ENCODE results near the gene SPAG16. TPM values are rescaled to one million over a fixed set of nuclear protein-coding genes. Genes with fewer than 3 reads are reported as not detected.

Gene SPAG16
- total RNA-seq, 6 experiments from 2014 or later, result 15.4 to 20.0 (median 17.5) TPM

DNA sequence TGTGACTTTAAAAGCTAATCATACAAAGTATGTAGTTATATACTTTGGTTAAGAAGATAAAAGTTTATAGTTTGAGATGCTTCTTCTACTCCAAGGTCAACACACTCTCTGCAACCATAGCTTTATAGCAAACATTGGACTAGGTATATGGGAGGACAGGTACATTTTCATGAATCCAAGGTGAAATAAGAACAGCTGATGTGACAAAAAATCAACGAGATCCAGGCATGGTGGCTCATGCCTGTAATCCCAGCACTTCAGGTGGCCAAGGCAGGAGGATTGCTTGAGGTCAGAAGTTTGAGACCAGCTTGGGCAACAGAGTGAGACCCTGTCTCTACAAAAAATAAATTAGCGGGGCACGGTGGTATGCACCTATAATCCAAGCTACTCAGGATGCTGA is 963.3 kb downstream of the SPAG16 start:
- Mint-ChIP-seq H3K27me3 (ENCODE audit: insufficient read depth) (no peaks in the 10 kb centered on the region; the same call in 1 of the 2 replicates), H3K27ac (no peak overlapping the region), H3K4me3 (no peak overlapping the region), H3K9me3 (no peaks in the 10 kb centered on the region), H3K4me1 (ENCODE audit: low read depth) (peaks cover 19% of the 10 kb centered on the region), H3K36me3 (ENCODE audit: low read depth) (no peaks in the 10 kb centered on the region)
- DNase-seq, result no peak
- TF ChIP-seq, protein P1, sequence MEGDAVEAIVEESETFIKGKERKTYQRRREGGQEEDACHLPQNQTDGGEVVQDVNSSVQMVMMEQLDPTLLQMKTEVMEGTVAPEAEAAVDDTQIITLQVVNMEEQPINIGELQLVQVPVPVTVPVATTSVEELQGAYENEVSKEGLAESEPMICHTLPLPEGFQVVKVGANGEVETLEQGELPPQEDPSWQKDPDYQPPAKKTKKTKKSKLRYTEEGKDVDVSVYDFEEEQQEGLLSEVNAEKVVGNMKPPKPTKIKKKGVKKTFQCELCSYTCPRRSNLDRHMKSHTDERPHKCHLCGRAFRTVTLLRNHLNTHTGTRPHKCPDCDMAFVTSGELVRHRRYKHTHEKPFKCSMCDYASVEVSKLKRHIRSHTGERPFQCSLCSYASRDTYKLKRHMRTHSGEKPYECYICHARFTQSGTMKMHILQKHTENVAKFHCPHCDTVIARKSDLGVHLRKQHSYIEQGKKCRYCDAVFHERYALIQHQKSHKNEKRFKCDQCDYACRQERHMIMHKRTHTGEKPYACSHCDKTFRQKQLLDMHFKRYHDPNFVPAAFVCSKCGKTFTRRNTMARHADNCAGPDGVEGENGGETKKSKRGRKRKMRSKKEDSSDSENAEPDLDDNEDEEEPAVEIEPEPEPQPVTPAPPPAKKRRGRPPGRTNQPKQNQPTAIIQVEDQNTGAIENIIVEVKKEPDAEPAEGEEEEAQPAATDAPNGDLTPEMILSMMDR (IDR thresholded peaks at IDR 0.05), result no peak

DNA sequence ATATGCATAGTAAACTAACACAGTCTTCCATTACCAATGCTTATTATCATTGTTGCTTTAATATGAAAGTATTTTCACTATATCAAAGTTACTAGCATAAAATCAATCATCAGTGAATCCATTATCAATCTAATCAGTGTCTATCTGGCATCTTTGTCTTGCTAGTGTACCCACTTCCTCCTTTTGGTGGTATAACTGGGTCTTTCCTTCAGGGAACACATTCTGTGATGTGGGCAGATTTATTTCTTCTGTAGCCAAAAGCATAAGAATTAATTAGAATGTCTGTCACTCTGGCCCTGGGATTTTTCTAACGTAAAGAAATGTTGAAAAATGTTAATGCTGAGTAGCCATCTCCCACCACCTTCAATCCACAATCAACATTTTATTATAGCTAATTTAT is 970.8 kb downstream of the SPAG16 start:
- 0 out of 2 replicates have a peak, but pooled peaks cover 3% of the 10 kb centered on the region for H3K36me3 Mint-ChIP-seq (ENCODE audit: low read depth)
- no peaks in the 10 kb centered on the region for H3K9me3 Mint-ChIP-seq
- TF ChIP-seq, protein P1 (IDR thresholded peaks at IDR 0.05), result no peak
- no peaks in the 10 kb centered on the region for H3K27me3 Mint-ChIP-seq (ENCODE audit: insufficient read depth)
- peaks cover 5% of the 10 kb centered on the region; the same call in 1 of the 2 replicates for H3K4me1 Mint-ChIP-seq (ENCODE audit: low read depth)
- no peak for DNase-seq
- H3K4me3 Mint-ChIP-seq, result no peak overlapping the region
- no peak overlapping the region for H3K27ac Mint-ChIP-seq

DNA sequence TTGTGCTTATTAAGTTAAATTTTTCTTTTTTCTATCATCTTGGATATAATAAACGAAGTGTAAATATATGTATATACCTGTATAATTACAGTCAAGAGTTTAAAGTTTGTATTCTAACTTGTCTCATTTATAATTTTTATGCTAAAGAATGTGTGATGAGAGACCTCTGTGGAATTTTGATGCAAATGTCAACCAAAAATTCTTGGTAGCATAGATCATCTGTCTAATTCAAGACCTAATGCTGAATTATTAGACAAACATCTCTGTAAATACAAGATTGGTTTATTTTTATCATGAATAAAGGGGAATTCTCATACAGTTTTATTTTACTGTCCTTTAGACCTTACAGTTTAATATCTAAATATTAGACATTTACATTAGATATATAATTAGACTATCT is 977.4 kb downstream of the SPAG16 start:
- Mint-ChIP-seq H3K27me3 (ENCODE audit: insufficient read depth) (no peaks in the 10 kb centered on the region), H3K9me3 (peaks cover 12% of the 10 kb centered on the region), H3K27ac (no peak overlapping the region), H3K36me3 (ENCODE audit: low read depth) (peaks cover 8% of the 10 kb centered on the region; the same call in 1 of the 2 replicates), H3K4me1 (ENCODE audit: low read depth) (peaks cover 63% of the 10 kb centered on the region), H3K4me3 (no peak overlapping the region)
- TF ChIP-seq, protein P1 (IDR thresholded peaks at IDR 0.05), result no peak
- DNase-seq, result peak; percentile 32

DNA sequence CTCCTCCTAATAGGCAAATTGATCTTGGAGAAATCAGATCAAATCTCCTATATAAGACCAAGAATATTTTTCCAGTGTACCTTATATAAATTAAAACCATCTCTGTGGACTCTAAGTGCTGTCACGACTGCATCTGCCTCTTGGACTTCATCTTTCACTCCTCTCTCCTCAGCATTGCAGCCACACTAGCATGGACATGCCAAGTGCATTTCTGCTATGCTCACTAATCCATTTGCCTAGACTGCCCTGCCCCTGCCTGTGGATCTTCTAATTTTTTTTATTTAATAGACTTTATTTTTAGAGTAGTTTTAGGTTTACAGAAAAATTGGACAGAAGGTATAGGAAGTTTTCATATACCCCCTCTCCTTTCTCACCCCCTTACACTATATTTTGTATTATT is 979.9 kb downstream of the SPAG16 start:
- peaks cover 12% of the 10 kb centered on the region for H3K9me3 Mint-ChIP-seq
- TF ChIP-seq, protein P1 (IDR thresholded peaks at IDR 0.05), result no peak
- H3K27me3 Mint-ChIP-seq (ENCODE audit: insufficient read depth), result no peaks in the 10 kb centered on the region
- no peak overlapping the region for H3K27ac Mint-ChIP-seq
- peaks cover 8% of the 10 kb centered on the region; the same call in 1 of the 2 replicates for H3K36me3 Mint-ChIP-seq (ENCODE audit: low read depth)
- DNase-seq, result no peak
- no peak overlapping the region for H3K4me3 Mint-ChIP-seq
- peaks cover 63% of the 10 kb centered on the region for H3K4me1 Mint-ChIP-seq (ENCODE audit: low read depth)

- no peaks in the 10 kb centered on the region for H3K27me3 Mint-ChIP-seq (ENCODE audit: insufficient read depth)
- peaks cover 3% of the 10 kb centered on the region; the same call in 1 of the 2 replicates for H3K36me3 Mint-ChIP-seq (ENCODE audit: low read depth)
- peaks cover 7% of the 10 kb centered on the region; the same call in 1 of the 2 replicates for H3K9me3 Mint-ChIP-seq
- peak; percentile 9 for DNase-seq
- H3K27ac Mint-ChIP-seq, result peak overlapping the region; percentile 30
- H3K4me1 Mint-ChIP-seq (ENCODE audit: low read depth), result peaks cover 64% of the 10 kb centered on the region
- TF ChIP-seq, protein P1 (IDR thresholded peaks at IDR 0.05), result no peak
- peak overlapping the region; percentile 48 for H3K4me3 Mint-ChIP-seq
Measured at GRCh38 chr2:214265991-214266489, 981.8 kb downstream of the SPAG16 start.
